GM10266 (cell line): ENCODE results near the gene PTPRN2.

Source experiments
- DNase-seq: peaks from one replicate; pipeline ENCODE4 v3.0.0; 2012; ENCODE audit errors: extremely low spot score
- TF ChIP-seq, protein P1 (sequence below): IDR thresholded peaks from 2 replicates; pipeline ENCODE4 v1.5.1; 2012; ENCODE audit warnings: mild to moderate bottlenecking, low read depth; ENCODE audit not compliant: control insufficient read depth, insufficient read depth; ENCODE audit errors: missing control alignments

Gene PTPRN2

GRCh38 chr7:157513682-157514081 is 1073.9 kb downstream of the PTPRN2 start:
- no peak for DNase-seq
- TF ChIP-seq, protein P1, sequence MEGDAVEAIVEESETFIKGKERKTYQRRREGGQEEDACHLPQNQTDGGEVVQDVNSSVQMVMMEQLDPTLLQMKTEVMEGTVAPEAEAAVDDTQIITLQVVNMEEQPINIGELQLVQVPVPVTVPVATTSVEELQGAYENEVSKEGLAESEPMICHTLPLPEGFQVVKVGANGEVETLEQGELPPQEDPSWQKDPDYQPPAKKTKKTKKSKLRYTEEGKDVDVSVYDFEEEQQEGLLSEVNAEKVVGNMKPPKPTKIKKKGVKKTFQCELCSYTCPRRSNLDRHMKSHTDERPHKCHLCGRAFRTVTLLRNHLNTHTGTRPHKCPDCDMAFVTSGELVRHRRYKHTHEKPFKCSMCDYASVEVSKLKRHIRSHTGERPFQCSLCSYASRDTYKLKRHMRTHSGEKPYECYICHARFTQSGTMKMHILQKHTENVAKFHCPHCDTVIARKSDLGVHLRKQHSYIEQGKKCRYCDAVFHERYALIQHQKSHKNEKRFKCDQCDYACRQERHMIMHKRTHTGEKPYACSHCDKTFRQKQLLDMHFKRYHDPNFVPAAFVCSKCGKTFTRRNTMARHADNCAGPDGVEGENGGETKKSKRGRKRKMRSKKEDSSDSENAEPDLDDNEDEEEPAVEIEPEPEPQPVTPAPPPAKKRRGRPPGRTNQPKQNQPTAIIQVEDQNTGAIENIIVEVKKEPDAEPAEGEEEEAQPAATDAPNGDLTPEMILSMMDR, result no peak

- TF ChIP-seq, protein P1, result no peak
- DNase-seq, result no peak
Observed at GRCh38 chr7:157513162-157513621, 1074.4 kb downstream of the PTPRN2 start.

- TF ChIP-seq, protein P1, result no peak
- no peak for DNase-seq
Observed at GRCh38 chr7:157509226-157509625, 1078.4 kb downstream of the PTPRN2 start.

DNA sequence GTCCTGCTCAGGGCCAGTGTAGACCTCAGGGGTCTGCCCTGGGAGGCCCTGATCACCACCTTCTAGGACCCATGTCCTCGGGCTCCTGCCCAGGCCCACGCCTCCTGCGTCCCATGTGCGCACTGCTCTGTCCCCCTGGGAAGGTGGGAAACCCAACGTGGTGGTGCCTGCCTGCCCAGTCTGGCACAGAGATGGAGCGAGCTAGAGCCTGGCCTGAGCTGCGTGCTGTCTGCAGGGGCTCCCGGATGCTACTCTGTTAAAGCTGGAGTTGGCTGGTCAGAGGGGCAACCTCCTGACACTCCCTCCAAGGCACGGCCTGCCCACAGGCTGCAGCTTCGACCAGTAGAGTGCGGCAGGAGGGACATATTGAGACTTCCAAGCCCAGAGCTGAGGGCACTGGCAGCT is 1079.1 kb downstream of the PTPRN2 start:
- TF ChIP-seq, protein P1, result no peak
- DNase-seq, result no peak

- no peak for DNase-seq
- TF ChIP-seq, protein P1, result no peak
Observed at GRCh38 chr7:157507987-157508386, 1079.6 kb downstream of the PTPRN2 start.

GRCh38 chr7:157506268-157506667 is 1081.4 kb downstream of the PTPRN2 start:
- no peak for DNase-seq
- TF ChIP-seq, protein P1, result no peak

GRCh38 chr7:157505646-157506045 is 1082.0 kb downstream of the PTPRN2 start:
- TF ChIP-seq, protein P1, result no peak
- DNase-seq, result no peak

- TF ChIP-seq, protein P1, result no peak
- no peak for DNase-seq
Observed at GRCh38 chr7:157503229-157503628, 1084.4 kb downstream of the PTPRN2 start.
